Transverse colon (tissue), 4 donors: ENCODE results near the gene EML6.

Experiments
- CTCF ChIP-seq, 5 experiments: fragments of 200-600 bp in 3 of 5; fragments of 450-650 bp in 2 of 5; sonication (generic) in 3 of 5; IDR thresholded peaks; 1 replicate in 2 of 5; 2 replicates in 3 of 5; pipeline ENCODE4 v1.5.1; 2016 to 2017; ENCODE audit warnings: antibody characterized with exemption in 5 of 5, inconsistent platforms in 3 of 5, mild to moderate bottlenecking in 2 of 5, moderate library complexity in 1 of 5
- POLR2AphosphoS5 ChIP-seq, 3 donors: sonication (generic); formaldehyde crosslinking; IDR thresholded peaks; one replicate each; pipeline ENCODE4 v1.6.1; 2016; ENCODE audit warnings: antibody characterized with exemption in 3 of 3

- TF ChIP-seq POLR2AphosphoS5 (IDR thresholded peaks at IDR 0.05) (no peak), CTCF (IDR thresholded peaks at IDR 0.05) (no peak)
Measured at GRCh38 chr2:54805255-54805654, 81.8 kb downstream of the EML6 start.
